Stimulated activated CD4-positive, alpha-beta T cell treated with anti-CD3 and anti-CD28 coated beads, Interleukin-1b, Interleukin-23, amount 100 ng/mL, for 24 hours (primary cell): ENCODE results near the gene NOLC1.

Experiments used
- DNase-seq, 4 experiments: peaks; one replicate each; pipeline ENCODE4 v3.0.0-alpha.2; 2020; ENCODE audit warnings: low read depth in 4 of 4, low spot score in 1 of 4

Gene NOLC1

GRCh38 chr10:102151774-102152544, at the start of gene NOLC1:
Gene NOLC1 (plus strand): TSS chr10:102152389. CDS start chr10:102152411, 22 bp downstream.
- peak; percentile 99 to 100 (median 99) for DNase-seq

GRCh38 chr10:102102421-102102820, 49.8 kb upstream of the NOLC1 start:
- DNase-seq: no peak

- no peak for DNase-seq
These were observed 45.2 kb upstream of the NOLC1 start for GRCh38 chr10:102106998-102107397.

- no peak for DNase-seq
These were observed 42.7 kb upstream of the NOLC1 start for GRCh38 chr10:102109166-102110116.

- no peak for DNase-seq
These were observed 40.9 kb upstream of the NOLC1 start for GRCh38 chr10:102111276-102111675.

GRCh38 chr10:102112210-102112817, 39.9 kb upstream of the NOLC1 start:
- no peak for DNase-seq

GRCh38 chr10:102113261-102113955, 38.8 kb upstream of the NOLC1 start:
- DNase-seq: no peak

GRCh38 chr10:102113956-102114857, 38.0 kb upstream of the NOLC1 start:
- no peak for DNase-seq

GRCh38 chr10:102114861-102115618, 37.1 kb upstream of the NOLC1 start:
- peak; percentile 55 to 90 (median 78) for DNase-seq

- DNase-seq: no peak
These were observed 36.4 kb upstream of the NOLC1 start for GRCh38 chr10:102115775-102116174.

- DNase-seq: no peak
These were observed 35.5 kb upstream of the NOLC1 start for GRCh38 chr10:102116656-102117055.

GRCh38 chr10:102117391-102118159, 34.6 kb upstream of the NOLC1 start:
- peak in 2 of 4 experiments; percentile 47 to 51 for DNase-seq

- no peak for DNase-seq
These were observed 33.3 kb upstream of the NOLC1 start for GRCh38 chr10:102118867-102119266.

- DNase-seq: peak in 1 of 4 experiments; percentile 49
These were observed 32.6 kb upstream of the NOLC1 start for GRCh38 chr10:102119417-102120141.

- peak in 2 of 4 experiments; percentile 46 to 54 for DNase-seq
These were observed 31.8 kb upstream of the NOLC1 start, which contains the start of gene LDB1 for GRCh38 chr10:102120142-102120990. Gene LDB1 (minus strand): TSS chr10:102120368. CDS start chr10:102120110, 258 bp downstream.

GRCh38 chr10:102120991-102121738, 31.0 kb upstream of the NOLC1 start:
- DNase-seq: no peak
